NT2/D1 (cell line): ENCODE data around the gene CHD5.

ENCODE experiments used
- DNase-seq: peaks from one replicate; pipeline ENCODE4 v3.0.0-alpha.2; 2011; ENCODE audit warnings: low read depth, low spot score
- H3K27me3 ChIP-seq: 2 replicates; pipeline ENCODE4 v1.6.0; 2011; ENCODE audit warnings: mild to moderate bottlenecking; ENCODE audit not compliant: insufficient read length, insufficient read depth
- H3K36me3 ChIP-seq: 2 replicates; pipeline ENCODE4 v1.6.1; 2011; ENCODE audit warnings: mild to moderate bottlenecking, low read length, mixed read lengths; ENCODE audit not compliant: insufficient read depth, insufficient read length
- H3K4me1 ChIP-seq: 2 replicates; pipeline ENCODE4 v1.5.1; 2011; ENCODE audit not compliant: insufficient read depth, insufficient read length
- H3K4me3 ChIP-seq: 2 replicates; pipeline ENCODE4 v1.5.1; 2011; ENCODE audit warnings: low read depth; ENCODE audit not compliant: insufficient read length
- H3K9ac ChIP-seq: 2 replicates; pipeline ENCODE4 v1.6.0; 2011; ENCODE audit warnings: low read depth; ENCODE audit not compliant: insufficient read length
- H3K9me3 ChIP-seq: 2 replicates; pipeline ENCODE4 v1.5.1; 2011; ENCODE audit warnings: mild to moderate bottlenecking, low read length; ENCODE audit not compliant: insufficient read depth
- SUZ12 ChIP-seq: IDR thresholded peaks from 2 replicates; pipeline ENCODE4 v1.6.1; 2011; ENCODE audit not compliant: insufficient read length, insufficient read depth; ENCODE audit errors: extremely low read depth
- YY1 ChIP-seq: IDR thresholded peaks from 2 replicates; pipeline ENCODE4 v1.6.1; 2011; ENCODE audit not compliant: insufficient read length, insufficient read depth
- ZNF274 ChIP-seq: IDR thresholded peaks from 2 replicates; pipeline ENCODE4 v1.6.1; 2011; ENCODE audit warnings: mild to moderate bottlenecking, low read depth, low read length

CHD5 gene

GRCh38 chr1:6144175-6144574 is 35.9 kb downstream of the CHD5 start:
- Histone ChIP-seq H3K27me3 (peaks cover 16% of the 10 kb centered on the region), H3K4me1 (no peaks in the 10 kb centered on the region)

GRCh38 chr1:6143395-6143794 is 36.7 kb downstream of the CHD5 start:
- DNase-seq = no peak
- Histone ChIP-seq H3K9me3 (no peaks in the 10 kb centered on the region), H3K4me3 (no peak overlapping the region), H3K27me3 (peaks cover 13% of the 10 kb centered on the region), H3K4me1 (no peaks in the 10 kb centered on the region), H3K36me3 (no peaks in the 10 kb centered on the region), H3K9ac (no peak overlapping the region)
- TF ChIP-seq SUZ12 (no peak), ZNF274 (no peak), YY1 (no peak)

More at GRCh38 chr1:6144175-6144574, 35.9 kb downstream of the CHD5 start:
- Histone ChIP-seq H3K9ac (no peak overlapping the region), H3K36me3 (no peaks in the 10 kb centered on the region), H3K4me3 (no peak overlapping the region), H3K9me3 (no peaks in the 10 kb centered on the region)
- DNase-seq = no peak
- TF ChIP-seq ZNF274 = no peak
- no peak for TF ChIP-seq SUZ12
- TF ChIP-seq YY1 = no peak

- H3K9ac ChIP-seq = no peak overlapping the region
- DNase-seq = no peak
- no peak overlapping the region for H3K4me3 ChIP-seq
- no peaks in the 10 kb centered on the region for H3K4me1 ChIP-seq
- no peaks in the 10 kb centered on the region for H3K36me3 ChIP-seq
- H3K27me3 ChIP-seq = peaks cover 7% of the 10 kb centered on the region
- TF ChIP-seq SUZ12 = no peak
- TF ChIP-seq YY1 = no peak
- no peak for TF ChIP-seq ZNF274
- H3K9me3 ChIP-seq = no peaks in the 10 kb centered on the region
Observed at GRCh38 chr1:6142734-6143133, 37.4 kb downstream of the CHD5 start.

GRCh38 chr1:6142036-6142621 is 38.0 kb downstream of the CHD5 start:
- Histone ChIP-seq H3K4me3 (no peak overlapping the region), H3K9me3 (no peaks in the 10 kb centered on the region), H3K27me3 (peaks cover under 1% of the 10 kb centered on the region), H3K4me1 (no peaks in the 10 kb centered on the region), H3K36me3 (no peaks in the 10 kb centered on the region), H3K9ac (no peak overlapping the region)
- DNase-seq = no peak
- TF ChIP-seq YY1 (no peak), ZNF274 (no peak), SUZ12 (no peak)

GRCh38 chr1:6141592-6141991 is 38.5 kb downstream of the CHD5 start:
- no peak overlapping the region for H3K4me3 ChIP-seq
- no peak overlapping the region for H3K9ac ChIP-seq
- H3K36me3 ChIP-seq = no peaks in the 10 kb centered on the region
- TF ChIP-seq ZNF274 = no peak
- no peak for TF ChIP-seq YY1
- TF ChIP-seq SUZ12 = no peak
- H3K9me3 ChIP-seq = no peaks in the 10 kb centered on the region
- no peaks in the 10 kb centered on the region for H3K27me3 ChIP-seq
- DNase-seq = no peak
- no peaks in the 10 kb centered on the region for H3K4me1 ChIP-seq

- H3K36me3 ChIP-seq = no peaks in the 10 kb centered on the region
- H3K4me3 ChIP-seq = no peak overlapping the region
- H3K9me3 ChIP-seq = no peaks in the 10 kb centered on the region
- DNase-seq = no peak
- H3K4me1 ChIP-seq = no peaks in the 10 kb centered on the region
- TF ChIP-seq SUZ12 = no peak
- no peak for TF ChIP-seq ZNF274
- no peak for TF ChIP-seq YY1
- H3K27me3 ChIP-seq = no peaks in the 10 kb centered on the region
- H3K9ac ChIP-seq = no peak overlapping the region
Observed at GRCh38 chr1:6140413-6140812, 39.7 kb downstream of the CHD5 start.

- Histone ChIP-seq H3K36me3 (no peaks in the 10 kb centered on the region), H3K9me3 (no peaks in the 10 kb centered on the region), H3K4me3 (no peak overlapping the region), H3K4me1 (no peaks in the 10 kb centered on the region), H3K27me3 (no peaks in the 10 kb centered on the region), H3K9ac (no peak overlapping the region)
- DNase-seq = no peak
- TF ChIP-seq SUZ12 (no peak), YY1 (no peak), ZNF274 (no peak)
Observed at GRCh38 chr1:6137758-6138157, 42.4 kb downstream of the CHD5 start.
